ENCODE results near the gene ZCCHC9.
A peak's percentile ranks its signal among the peaks of the same experiment; 100 is the strongest.
"Not testable (repeated sequence)": the region's sequence is repeated elsewhere in the genome, so short reads cannot be mapped to it uniquely, and the experiment has no call there.

ZCCHC9 gene

GRCh38 chr5:81269751-81270393 is 31.5 kb upstream of the ZCCHC9 start:
- H3K9ac ChIP-seq (ENCODE audit: low read length in 5 of 5), result no peak overlapping the region
- H3K4me3 ChIP-seq (ENCODE audit: low read depth in 1 of 5, low read length in 5 of 5), result no peak overlapping the region
- peaks cover 0 to 3% (median 2%) of the 10 kb centered on the region in 5 donors for H3K9me3 ChIP-seq (ENCODE audit: control insufficient read depth in 5 of 5, low read length in 5 of 5)
- peaks cover 0 to 5% (median 2%) of the 10 kb centered on the region in 5 donors for H3K4me1 ChIP-seq (ENCODE audit: control insufficient read depth in 5 of 5, insufficient read depth in 5 of 5, low read length in 5 of 5)
- no peaks in the 10 kb centered on the region for H3K27me3 ChIP-seq (ENCODE audit: control insufficient read depth in 5 of 5, insufficient read depth in 4 of 5, low read length in 5 of 5)
- H3K36me3 ChIP-seq (ENCODE audit: control insufficient read depth in 5 of 5, insufficient read depth in 5 of 5, low read length in 5 of 5), result peaks cover 0 to 3% (median 0%) of the 10 kb centered on the region in 5 donors
- H3K27ac ChIP-seq (ENCODE audit: low read depth, low read length), result no peak overlapping the region

GRCh38 chr5:81270394-81271027 is 30.9 kb upstream of the ZCCHC9 start:
- H3K27me3 ChIP-seq (ENCODE audit: control insufficient read depth in 5 of 5, insufficient read depth in 4 of 5, low read length in 5 of 5); H3K9me3 ChIP-seq (ENCODE audit: control insufficient read depth in 5 of 5, low read length in 5 of 5); H3K27ac ChIP-seq (ENCODE audit: low read depth, low read length); H3K4me1 ChIP-seq (ENCODE audit: control insufficient read depth in 5 of 5, insufficient read depth in 5 of 5, low read length in 5 of 5); H3K36me3 ChIP-seq (ENCODE audit: control insufficient read depth in 5 of 5, insufficient read depth in 5 of 5, low read length in 5 of 5); H3K9ac ChIP-seq (ENCODE audit: low read length in 5 of 5); H3K4me3 ChIP-seq (ENCODE audit: low read depth in 1 of 5, low read length in 5 of 5): not testable (repeated sequence)

- Histone ChIP-seq H3K4me3 (ENCODE audit: low read depth in 1 of 5, low read length in 5 of 5) (no peak overlapping the region), H3K4me1 (ENCODE audit: control insufficient read depth in 5 of 5, insufficient read depth in 5 of 5, low read length in 5 of 5) (peaks cover 0 to 3% (median 0%) of the 10 kb centered on the region in 5 donors), H3K27ac (ENCODE audit: low read depth, low read length) (no peak overlapping the region), H3K36me3 (ENCODE audit: control insufficient read depth in 5 of 5, insufficient read depth in 5 of 5, low read length in 5 of 5) (no peaks in the 10 kb centered on the region), H3K27me3 (ENCODE audit: control insufficient read depth in 5 of 5, insufficient read depth in 4 of 5, low read length in 5 of 5) (no peaks in the 10 kb centered on the region), H3K9ac (ENCODE audit: low read length in 5 of 5) (no peak overlapping the region), H3K9me3 (ENCODE audit: control insufficient read depth in 5 of 5, low read length in 5 of 5) (no peaks in the 10 kb centered on the region)
Observed at GRCh38 chr5:81283976-81284375, 17.4 kb upstream of the ZCCHC9 start.

GRCh38 chr5:81286059-81286617 is 15.2 kb upstream of the ZCCHC9 start:
- H3K27ac ChIP-seq (ENCODE audit: low read depth, low read length), result no peak overlapping the region
- H3K9me3 ChIP-seq (ENCODE audit: control insufficient read depth in 5 of 5, low read length in 5 of 5), result no peaks in the 10 kb centered on the region

GRCh38 chr5:81288021-81288433 is 13.4 kb upstream of the ZCCHC9 start:
- Histone ChIP-seq H3K4me1 (ENCODE audit: control insufficient read depth in 5 of 5, insufficient read depth in 5 of 5, low read length in 5 of 5) (peaks cover 0 to 3% (median 0%) of the 10 kb centered on the region in 5 donors), H3K36me3 (ENCODE audit: control insufficient read depth in 5 of 5, insufficient read depth in 5 of 5, low read length in 5 of 5) (no peaks in the 10 kb centered on the region), H3K9me3 (ENCODE audit: control insufficient read depth in 5 of 5, low read length in 5 of 5) (peaks cover 0 to 12% (median 9%) of the 10 kb centered on the region in 5 donors), H3K27ac (ENCODE audit: low read depth, low read length) (no peak overlapping the region), H3K4me3 (ENCODE audit: low read depth in 1 of 5, low read length in 5 of 5) (no peak overlapping the region), H3K27me3 (ENCODE audit: control insufficient read depth in 5 of 5, insufficient read depth in 4 of 5, low read length in 5 of 5) (no peaks in the 10 kb centered on the region), H3K9ac (ENCODE audit: low read length in 5 of 5) (no peak overlapping the region)

More at GRCh38 chr5:81286059-81286617, 15.2 kb upstream of the ZCCHC9 start:
- H3K27me3 ChIP-seq (ENCODE audit: control insufficient read depth in 5 of 5, insufficient read depth in 4 of 5, low read length in 5 of 5), result no peaks in the 10 kb centered on the region
- H3K4me1 ChIP-seq (ENCODE audit: control insufficient read depth in 5 of 5, insufficient read depth in 5 of 5, low read length in 5 of 5), result peaks cover 0 to 3% (median 0%) of the 10 kb centered on the region in 5 donors
- H3K4me3 ChIP-seq (ENCODE audit: low read depth in 1 of 5, low read length in 5 of 5), result no peak overlapping the region
- H3K36me3 ChIP-seq (ENCODE audit: control insufficient read depth in 5 of 5, insufficient read depth in 5 of 5, low read length in 5 of 5), result no peaks in the 10 kb centered on the region
- H3K9ac ChIP-seq (ENCODE audit: low read length in 5 of 5), result no peak overlapping the region

- H3K4me1 ChIP-seq (ENCODE audit: control insufficient read depth in 5 of 5, insufficient read depth in 5 of 5, low read length in 5 of 5), result no peaks in the 10 kb centered on the region
- H3K36me3 ChIP-seq (ENCODE audit: control insufficient read depth in 5 of 5, insufficient read depth in 5 of 5, low read length in 5 of 5), result no peaks in the 10 kb centered on the region
- H3K4me3 ChIP-seq (ENCODE audit: low read depth in 1 of 5, low read length in 5 of 5), result no peak overlapping the region
- H3K27ac ChIP-seq (ENCODE audit: low read depth, low read length), result no peak overlapping the region
- H3K9me3 ChIP-seq (ENCODE audit: control insufficient read depth in 5 of 5, low read length in 5 of 5), result peaks cover 0 to 12% (median 9%) of the 10 kb centered on the region in 5 donors
- H3K9ac ChIP-seq (ENCODE audit: low read length in 5 of 5), result no peak overlapping the region
- no peaks in the 10 kb centered on the region for H3K27me3 ChIP-seq (ENCODE audit: control insufficient read depth in 5 of 5, insufficient read depth in 4 of 5, low read length in 5 of 5)
Observed at GRCh38 chr5:81290146-81290545, 11.2 kb upstream of the ZCCHC9 start.

- no peak overlapping the region for H3K9ac ChIP-seq (ENCODE audit: low read length in 5 of 5)
- H3K4me1 ChIP-seq (ENCODE audit: control insufficient read depth in 5 of 5, insufficient read depth in 5 of 5, low read length in 5 of 5), result no peaks in the 10 kb centered on the region
- peak overlapping the region in 1 of 5 donors; percentile 5 for H3K4me3 ChIP-seq (ENCODE audit: low read depth in 1 of 5, low read length in 5 of 5)
- peaks cover 0 to 12% (median 9%) of the 10 kb centered on the region in 5 donors for H3K9me3 ChIP-seq (ENCODE audit: control insufficient read depth in 5 of 5, low read length in 5 of 5)
- H3K27ac ChIP-seq (ENCODE audit: low read depth, low read length), result no peak overlapping the region
- no peaks in the 10 kb centered on the region for H3K27me3 ChIP-seq (ENCODE audit: control insufficient read depth in 5 of 5, insufficient read depth in 4 of 5, low read length in 5 of 5)
- no peaks in the 10 kb centered on the region for H3K36me3 ChIP-seq (ENCODE audit: control insufficient read depth in 5 of 5, insufficient read depth in 5 of 5, low read length in 5 of 5)
Observed at GRCh38 chr5:81292130-81292529, 9.3 kb upstream of the ZCCHC9 start.

- not testable (repeated sequence) for H3K9ac ChIP-seq (ENCODE audit: low read length in 5 of 5); H3K27ac ChIP-seq (ENCODE audit: low read depth, low read length); H3K36me3 ChIP-seq (ENCODE audit: control insufficient read depth in 5 of 5, insufficient read depth in 5 of 5, low read length in 5 of 5); H3K27me3 ChIP-seq (ENCODE audit: control insufficient read depth in 5 of 5, insufficient read depth in 4 of 5, low read length in 5 of 5); H3K4me1 ChIP-seq (ENCODE audit: control insufficient read depth in 5 of 5, insufficient read depth in 5 of 5, low read length in 5 of 5); H3K4me3 ChIP-seq (ENCODE audit: low read depth in 1 of 5, low read length in 5 of 5)
- peaks cover 0 to 12% (median 9%) of the 10 kb centered on the region in 5 donors for H3K9me3 ChIP-seq (ENCODE audit: control insufficient read depth in 5 of 5, low read length in 5 of 5)
Observed at GRCh38 chr5:81294021-81294420, 7.4 kb upstream of the ZCCHC9 start.

- no peak overlapping the region for H3K9ac ChIP-seq (ENCODE audit: low read length in 5 of 5)
- H3K27me3 ChIP-seq (ENCODE audit: control insufficient read depth in 5 of 5, insufficient read depth in 4 of 5, low read length in 5 of 5), result no peaks in the 10 kb centered on the region
- no peak overlapping the region for H3K27ac ChIP-seq (ENCODE audit: low read depth, low read length)
- no peak overlapping the region for H3K4me3 ChIP-seq (ENCODE audit: low read depth in 1 of 5, low read length in 5 of 5)
- H3K9me3 ChIP-seq (ENCODE audit: control insufficient read depth in 5 of 5, low read length in 5 of 5), result peaks cover 0 to under 1% (median 0%) of the 10 kb centered on the region in 5 donors
- H3K36me3 ChIP-seq (ENCODE audit: control insufficient read depth in 5 of 5, insufficient read depth in 5 of 5, low read length in 5 of 5), result no peaks in the 10 kb centered on the region
- H3K4me1 ChIP-seq (ENCODE audit: control insufficient read depth in 5 of 5, insufficient read depth in 5 of 5, low read length in 5 of 5), result peaks cover 0 to 28% (median 26%) of the 10 kb centered on the region in 5 donors
Observed at GRCh38 chr5:81297531-81297930, 3.9 kb upstream of the ZCCHC9 start.

- Histone ChIP-seq H3K27ac (ENCODE audit: low read depth, low read length) (peak overlapping the region; percentile 78), H3K9me3 (ENCODE audit: control insufficient read depth in 5 of 5, low read length in 5 of 5) (no peaks in the 10 kb centered on the region), H3K9ac (ENCODE audit: low read length in 5 of 5) (peak overlapping the region; percentile 82 to 97 (median 91)), H3K36me3 (ENCODE audit: control insufficient read depth in 5 of 5, insufficient read depth in 5 of 5, low read length in 5 of 5) (peaks cover 6 to 10% (median 8%) of the 10 kb centered on the region in 5 donors), H3K4me1 (ENCODE audit: control insufficient read depth in 5 of 5, insufficient read depth in 5 of 5, low read length in 5 of 5) (peaks cover 0 to 34% (median 28%) of the 10 kb centered on the region in 5 donors), H3K4me3 (ENCODE audit: low read depth in 1 of 5, low read length in 5 of 5) (peak overlapping the region; percentile 89 to 100 (median 97)), H3K27me3 (ENCODE audit: control insufficient read depth in 5 of 5, insufficient read depth in 4 of 5, low read length in 5 of 5) (no peaks in the 10 kb centered on the region)
Observed at GRCh38 chr5:81300921-81301270, 491 bp upstream of the ZCCHC9 start.

Measured in subcutaneous abdominal adipose tissue (tissue), 5 donors.